Caco-2 (cell line): ENCODE data around the gene SLC41A1. TPM values are rescaled to one million over a fixed set of nuclear protein-coding genes. Genes with fewer than 3 reads are reported as not detected.
"Not testable (repeated sequence)": the region's sequence is repeated elsewhere in the genome, so short reads cannot be mapped to it uniquely, and the experiment has no call there.

Experiments used
- BruUV-seq: library from RNA; stranded (reverse); fragments of 400-500 nt; replicated peaks from 2 replicates; lab custom pipeline; 2021; lab: Mats Ljungman, UMichigan
- CTCF ChIA-PET: fragments of 300-600 bp; sonication (Branson Sonifier 250); formaldehyde crosslinking; loops from one replicate; lab custom pipeline; 2022; ENCODE audit warnings: antibody characterized with exemption; lab: Charles Lee
- POLR2A ChIA-PET: fragments of 300-600 bp; sonication (Branson Sonifier 250); formaldehyde crosslinking; loops from one replicate; lab custom pipeline; 2022; ENCODE audit warnings: antibody characterized with exemption; lab: Charles Lee
- DNase-seq, 2 experiments: peaks; one replicate each; pipeline versions ENCODE4 v3.0.0 to v3.0.0-alpha.2; 2020 to 2022
- H3K27me3 ChIP-seq: replicated peaks from 2 replicates; pipeline ENCODE4 v1.6.0; 2011; ENCODE audit warnings: low read length; ENCODE audit not compliant: control insufficient read depth, insufficient read depth
- H3K36me3 ChIP-seq: 2 replicates; pipeline ENCODE4 v1.5.1; 2011; ENCODE audit warnings: low read length; ENCODE audit not compliant: control insufficient read depth, insufficient read depth
- H3K4me1 ChIP-seq: fragments of 250-450 bp; sonication (Bioruptor Pico); 2 replicates; pipeline ENCODE4 v1.5.1; 2020; ENCODE audit warnings: mild to moderate bottlenecking
- H3K4me3 ChIP-seq: 2 replicates; pipeline ENCODE4 v1.5.1; 2011; ENCODE audit warnings: low read depth, mild to moderate bottlenecking, control low read depth, low read length
- H3K9me3 ChIP-seq: fragments of 250-450 bp; sonication (Bioruptor Pico); 2 replicates; pipeline ENCODE4 v1.5.1; 2020; ENCODE audit warnings: mild to moderate bottlenecking, moderate library complexity
- H3K27ac Mint-ChIP-seq: one replicate; pipeline ENCODE4 v1.8.0; 2022; ENCODE audit warnings: mixed read lengths; ENCODE audit not compliant: unreplicated experiment
- H3K27me3 Mint-ChIP-seq: one replicate; pipeline ENCODE4 v1.8.0; 2022; ENCODE audit warnings: mixed read lengths; ENCODE audit not compliant: insufficient read depth, unreplicated experiment
- H3K36me3 Mint-ChIP-seq: one replicate; pipeline ENCODE4 v1.8.0; 2022; ENCODE audit warnings: mild to moderate bottlenecking, mixed read lengths; ENCODE audit not compliant: insufficient read depth, unreplicated experiment
- H3K4me1 Mint-ChIP-seq: one replicate; pipeline ENCODE4 v1.8.0; 2022; ENCODE audit warnings: low read depth, mixed read lengths; ENCODE audit not compliant: unreplicated experiment
- H3K4me3 Mint-ChIP-seq: one replicate; pipeline ENCODE4 v1.8.0; 2022; ENCODE audit warnings: mild to moderate bottlenecking, moderate library complexity, mixed read lengths; ENCODE audit not compliant: unreplicated experiment
- H3K9me3 Mint-ChIP-seq: one replicate; pipeline ENCODE4 v1.8.0; 2022; ENCODE audit warnings: mixed read lengths; ENCODE audit not compliant: unreplicated experiment
- CTCF ChIP-seq, 2 experiments: fragments of 200-600 bp in 1 of 2; IDR thresholded peaks; 1 replicate in 1 of 2; 2 replicates in 1 of 2; pipeline versions ENCODE4 v1.5.1 to v1.8.0; 2011 to 2022; ENCODE audit warnings: antibody characterized with exemption in 1 of 2, control low read depth in 1 of 2, inconsistent platforms in 1 of 2, low read depth in 1 of 2, low read length in 1 of 2, mild to moderate bottlenecking in 1 of 2, moderate library complexity in 1 of 2; ENCODE audit not compliant: insufficient read depth in 1 of 2, severe bottlenecking in 1 of 2, unreplicated experiment in 1 of 2
- intact Hi-C: fragments of 100-400 bp; cut with micrococcal nuclease; formaldehyde crosslinking; loops from one replicate; pipeline ENCODE4 v1.10.0; 2022; ENCODE audit not compliant: unreplicated experiment
- total RNA-seq: library from RNA; stranded (reverse); gene quantifications from 2 replicates; pipeline ENCODE4 v1.2.3, GENCODE V29; 2022

SLC41A1 gene
- total RNA-seq, 1 experiment from 2014 or later = 12.5 TPM

GRCh38 chr1:205824180-205824579 lies 11.2 kb upstream of the SLC41A1 start:
- Histone ChIP-seq H3K9me3 (no peaks in the 10 kb centered on the region), H3K4me3 (no peak overlapping the region), H3K27me3 (no peaks in the 10 kb centered on the region; the same call in 1 of the 2 replicates), H3K4me1 (no peaks in the 10 kb centered on the region), H3K36me3 (no peaks in the 10 kb centered on the region)
- no peak for TF ChIP-seq CTCF (IDR thresholded peaks at IDR 0.05; ENCODE audit: insufficient read depth in 1 of 2, low read depth in 1 of 2, low read length in 1 of 2, severe bottlenecking in 1 of 2, unreplicated experiment in 1 of 2)
- H3K27me3 Mint-ChIP-seq = peaks cover 40% of the 10 kb centered on the region
- no peaks in the 10 kb centered on the region for H3K36me3 Mint-ChIP-seq
- no TSS peak for BruUV-seq
- no peak overlapping the region for H3K27ac Mint-ChIP-seq
- no peak overlapping the region for H3K4me3 Mint-ChIP-seq
- H3K4me1 Mint-ChIP-seq = no peaks in the 10 kb centered on the region
- CTCF ChIA-PET = no interaction called here
- POLR2A ChIA-PET = no interaction called here
- H3K9me3 Mint-ChIP-seq = no peaks in the 10 kb centered on the region
- intact Hi-C loops = no loop called here
- no peak for DNase-seq

DNA sequence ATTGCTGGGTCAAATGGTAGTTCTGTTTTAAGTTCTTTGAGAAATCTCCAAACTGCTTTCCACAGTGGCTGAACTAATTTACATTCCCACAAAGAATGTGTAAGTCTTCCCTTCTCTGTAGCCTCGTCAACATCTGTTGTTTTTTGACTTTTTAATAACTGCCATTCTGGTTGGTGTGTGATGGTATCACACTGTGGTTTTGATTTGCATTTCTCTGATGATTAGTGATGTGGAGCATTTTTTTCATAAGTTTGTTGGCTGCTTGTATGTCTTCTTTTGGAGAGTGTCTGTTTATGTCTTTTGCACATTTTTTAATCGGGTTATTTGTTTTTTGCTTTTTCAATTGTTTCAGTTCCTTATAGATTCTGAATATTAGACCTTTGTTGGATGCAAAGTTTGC lies 10.3 kb upstream of the SLC41A1 start:
- H3K27ac Mint-ChIP-seq, BruUV-seq, CTCF ChIA-PET, H3K36me3 ChIP-seq, H3K36me3 Mint-ChIP-seq, H3K4me3 ChIP-seq, H3K4me1 Mint-ChIP-seq, H3K27me3 ChIP-seq, intact Hi-C loops, H3K4me1 ChIP-seq, POLR2A ChIA-PET, H3K9me3 ChIP-seq, H3K4me3 Mint-ChIP-seq, H3K9me3 Mint-ChIP-seq, DNase-seq: not testable (repeated sequence)
- H3K27me3 Mint-ChIP-seq = peaks cover 39% of the 10 kb centered on the region

DNA sequence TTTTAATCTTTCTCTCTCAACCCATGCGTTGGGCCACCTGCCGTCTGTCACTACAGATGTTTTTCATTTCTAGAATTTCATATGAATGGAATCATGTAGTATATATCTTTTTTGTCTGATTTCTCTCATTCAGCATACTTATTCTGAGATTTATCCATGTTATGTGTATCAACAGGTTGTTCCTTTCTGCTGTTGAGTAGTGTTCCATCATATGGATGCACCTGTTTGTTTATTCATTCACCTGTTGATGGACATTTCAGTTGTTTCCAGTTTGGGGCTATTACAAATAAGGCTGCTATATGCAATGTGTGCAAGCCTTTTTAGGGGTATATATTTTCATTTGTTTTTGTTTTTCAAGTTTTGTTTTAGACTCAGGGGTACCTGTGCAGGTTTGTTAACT lies 9.4 kb upstream of the SLC41A1 start:
- CTCF ChIA-PET = interaction anchor here (0.5 kb wide), 1 partner anchor 1426 kb away, joined by 4 read pairs; no protein-coding TSS in a partner anchor
- H3K4me3 Mint-ChIP-seq = no peak overlapping the region

More for the DNA sequence above, 9.4 kb upstream of the SLC41A1 start:
- no TSS peak for BruUV-seq
- Histone ChIP-seq H3K27me3 (no peaks in the 10 kb centered on the region), H3K4me1 (no peaks in the 10 kb centered on the region), H3K36me3 (no peaks in the 10 kb centered on the region), H3K9me3 (no peaks in the 10 kb centered on the region), H3K4me3 (no peak overlapping the region)
- intact Hi-C loops = no loop called here
- no peaks in the 10 kb centered on the region for H3K36me3 Mint-ChIP-seq
- H3K27me3 Mint-ChIP-seq = peaks cover 33% of the 10 kb centered on the region
- no peak for TF ChIP-seq CTCF (IDR thresholded peaks at IDR 0.05; ENCODE audit: insufficient read depth in 1 of 2, low read depth in 1 of 2, low read length in 1 of 2, severe bottlenecking in 1 of 2, unreplicated experiment in 1 of 2)
- H3K4me1 Mint-ChIP-seq = no peaks in the 10 kb centered on the region
- POLR2A ChIA-PET = no interaction called here
- no peaks in the 10 kb centered on the region for H3K9me3 Mint-ChIP-seq
- no peak overlapping the region for H3K27ac Mint-ChIP-seq
- no peak for DNase-seq
